Putamen (tissue), 1 donor: ENCODE data around the gene SAMM50.
"Not testable (repeated sequence)": the region's sequence is repeated elsewhere in the genome, so short reads cannot be mapped to it uniquely, and the experiment has no call there.

Experiments used
- DNase-seq: peaks from one replicate; pipeline ENCODE4 v3.0.0-alpha.2; 2016; ENCODE audit warnings: low spot score

Gene SAMM50

DNA sequence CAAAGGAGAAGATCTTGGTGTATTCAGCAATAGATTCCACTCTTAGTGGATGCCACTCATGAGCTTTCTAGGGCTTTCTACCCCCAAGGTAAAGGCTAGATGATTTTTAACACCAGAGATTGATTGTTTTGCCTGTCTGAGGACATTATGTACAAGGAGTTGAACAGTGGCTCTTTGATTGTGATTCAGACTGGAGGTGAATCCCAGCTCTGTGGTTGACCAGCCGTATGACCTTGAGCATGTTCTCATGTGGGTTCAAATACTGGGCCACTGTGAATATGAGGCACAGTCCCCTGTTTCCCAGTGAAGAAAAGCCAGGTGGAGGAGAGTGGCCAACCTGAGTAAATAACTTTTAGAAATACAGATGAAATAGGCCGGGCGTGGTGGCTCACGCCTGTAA, 44.9 kb downstream of the SAMM50 start:
- DNase-seq, result no peak

DNA sequence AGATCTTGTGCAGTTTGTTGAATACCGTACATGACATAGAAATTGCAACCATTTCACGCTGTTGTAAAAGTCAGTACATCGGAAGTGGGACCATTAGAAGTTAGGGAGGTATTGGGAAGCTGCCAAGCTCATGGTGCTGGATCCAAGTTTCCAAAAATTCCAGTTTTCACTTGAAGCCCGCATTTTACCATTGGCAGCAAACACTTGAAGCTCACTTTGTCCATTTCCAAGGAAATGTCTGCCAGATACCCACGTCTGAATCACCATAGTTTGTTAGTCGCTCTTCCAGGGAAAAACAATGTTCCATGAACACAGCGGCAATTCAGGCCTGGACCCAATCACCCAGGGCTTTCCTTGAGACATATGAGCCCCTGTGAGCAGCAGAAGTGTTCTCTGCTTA, 46.3 kb downstream of the SAMM50 start:
- DNase-seq, result no peak

DNA sequence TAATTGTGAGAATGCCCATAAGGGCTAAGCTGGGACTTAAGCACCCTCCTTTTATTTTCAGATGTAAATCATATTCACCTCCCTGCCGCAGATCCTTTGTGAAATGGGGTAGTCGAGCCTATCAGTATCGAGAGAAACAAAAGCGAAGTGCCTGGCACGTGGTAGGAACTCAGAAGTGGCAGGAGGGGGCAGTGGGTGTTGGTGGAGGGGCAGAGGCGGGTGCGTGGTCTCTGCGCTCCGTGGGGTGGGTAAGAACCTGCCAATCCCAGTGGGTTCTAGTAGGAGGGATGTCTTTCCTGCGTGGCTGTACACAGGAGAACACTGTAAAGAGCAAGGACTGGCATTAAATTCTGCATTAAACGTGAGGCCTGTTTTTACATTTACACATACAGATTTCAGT, 47.1 kb downstream of the SAMM50 start:
- no peak for DNase-seq

DNA sequence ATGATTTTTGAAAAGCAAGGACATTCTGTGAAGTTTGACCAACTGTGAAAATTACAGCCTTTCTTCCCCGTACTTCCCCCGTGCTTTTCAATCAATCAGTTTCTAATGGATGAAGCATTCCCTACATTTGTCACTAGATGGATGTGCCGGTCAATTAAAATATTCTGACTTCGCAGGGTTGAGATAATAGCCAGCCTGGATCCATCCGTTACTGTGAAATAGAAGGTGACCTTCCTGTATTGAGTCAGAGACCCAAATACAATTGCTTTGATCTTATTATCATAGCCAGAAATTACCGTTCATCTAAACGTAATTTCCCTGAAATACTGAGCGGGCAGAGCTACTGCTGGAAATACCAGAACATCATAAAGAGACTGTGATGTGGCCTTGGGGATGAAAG, 47.8 kb downstream of the SAMM50 start:
- no peak for DNase-seq

DNA sequence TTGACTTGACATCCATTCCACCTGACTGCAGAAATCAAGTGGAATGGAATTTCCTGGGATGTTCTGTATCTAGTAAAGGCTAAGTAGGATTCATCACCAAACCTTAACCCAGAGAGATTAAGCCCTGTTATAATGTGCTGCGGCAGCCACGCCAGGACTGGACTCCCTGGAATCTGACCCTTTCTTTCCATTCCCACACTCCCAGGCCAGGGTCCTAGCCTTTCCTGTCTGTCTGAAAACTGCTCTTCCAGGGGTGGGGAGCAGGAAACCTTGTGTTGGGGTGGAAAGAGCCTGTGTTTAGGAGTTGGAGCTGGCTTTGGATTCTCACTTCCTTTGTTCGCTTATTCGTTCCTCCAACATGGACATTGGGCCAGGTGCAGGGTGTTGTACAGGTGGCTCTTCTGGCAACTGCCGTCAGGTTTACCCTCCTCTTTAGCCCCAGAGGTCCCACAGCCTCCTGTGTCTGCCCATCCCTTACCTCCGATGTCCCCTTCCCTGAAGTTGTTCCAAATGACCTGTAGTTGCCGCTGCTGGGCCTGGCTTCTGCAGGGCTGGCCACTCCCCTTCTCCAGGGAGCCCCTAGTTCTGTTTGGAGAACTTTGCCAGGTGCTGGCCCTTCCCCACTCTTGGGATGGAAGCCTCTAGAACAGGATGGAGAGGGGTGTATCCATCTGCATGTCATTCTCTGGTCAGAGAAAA, 48.3 kb downstream of the SAMM50 start:
- DNase-seq, result no peak

DNA sequence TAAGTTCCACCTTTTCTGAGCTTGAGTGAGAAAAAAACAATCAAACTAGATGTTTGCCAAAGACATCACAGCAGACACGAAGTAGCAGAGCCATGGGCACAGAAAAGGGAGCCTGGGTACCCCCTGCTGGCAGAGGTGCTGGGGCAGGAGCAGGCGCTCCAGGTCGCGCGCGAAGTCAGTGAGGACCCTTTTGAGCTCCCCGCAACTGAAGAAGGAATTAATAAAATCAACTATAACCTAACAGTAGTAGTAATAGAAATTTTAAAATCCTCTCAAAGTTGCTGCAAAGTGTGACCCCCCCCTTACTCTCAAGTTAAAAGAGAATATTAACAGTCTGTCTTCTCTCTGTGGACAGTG, 48.8 kb downstream of the SAMM50 start:
- DNase-seq, result no peak

DNA sequence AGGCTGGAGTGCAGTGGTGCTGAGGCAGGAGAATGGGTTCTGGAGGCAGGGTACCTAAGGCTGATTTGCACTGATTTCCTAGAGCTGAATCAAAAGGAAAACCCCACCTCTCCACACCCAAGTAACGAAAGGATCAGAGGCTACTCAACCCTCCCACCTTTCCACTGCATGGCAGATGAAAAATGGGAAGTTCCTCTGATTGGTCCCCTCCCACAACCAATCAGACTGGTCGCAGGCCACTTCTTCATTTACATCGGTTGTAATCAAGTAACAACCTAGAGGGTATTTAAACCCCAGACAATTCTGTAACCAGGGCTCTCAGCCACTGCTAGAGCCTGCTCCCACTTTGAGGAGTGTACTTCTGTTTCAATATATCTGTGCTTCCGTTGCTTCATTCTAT, 50.3 kb downstream of the SAMM50 start:
- DNase-seq, result no peak

DNA sequence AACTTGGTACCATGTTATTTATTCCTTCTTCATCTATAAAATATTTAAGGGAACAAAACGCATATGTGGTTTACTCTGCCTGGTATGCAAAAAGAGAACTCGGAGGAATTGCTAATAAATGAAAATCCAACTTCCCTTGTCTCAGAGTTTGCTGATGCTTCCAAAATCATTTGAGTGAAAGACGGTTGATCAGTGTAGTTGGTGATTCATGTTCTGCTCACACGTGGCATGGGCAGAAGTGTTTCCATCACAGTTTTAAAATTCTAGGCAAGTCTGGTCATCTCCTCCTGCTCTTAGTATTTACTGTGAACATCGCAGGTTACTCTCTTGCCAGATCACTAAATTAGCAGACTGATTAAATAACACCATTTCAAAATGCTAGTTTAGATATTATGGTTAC, 56.9 kb downstream of the SAMM50 start:
- no peak for DNase-seq

DNA sequence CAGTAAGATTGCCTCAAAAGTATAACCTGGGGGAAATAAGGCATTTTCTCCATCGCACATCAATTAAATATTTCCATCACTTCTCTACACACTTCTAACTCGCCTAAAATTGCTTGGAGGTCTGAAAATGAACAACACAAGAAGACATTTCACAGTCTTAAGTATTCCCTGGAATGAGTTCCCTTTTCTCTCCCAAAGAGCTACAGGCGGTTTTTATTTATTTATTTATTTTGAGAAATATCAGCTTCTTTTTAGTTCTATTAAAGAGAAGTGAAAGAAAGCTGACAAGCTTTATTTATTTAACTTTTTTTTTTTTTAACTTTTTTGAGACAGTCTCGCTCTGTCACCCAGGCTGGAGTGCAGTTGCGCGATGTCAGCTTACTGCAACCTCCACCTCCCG, 57.3 kb downstream of the SAMM50 start:
- DNase-seq, result no peak

DNA sequence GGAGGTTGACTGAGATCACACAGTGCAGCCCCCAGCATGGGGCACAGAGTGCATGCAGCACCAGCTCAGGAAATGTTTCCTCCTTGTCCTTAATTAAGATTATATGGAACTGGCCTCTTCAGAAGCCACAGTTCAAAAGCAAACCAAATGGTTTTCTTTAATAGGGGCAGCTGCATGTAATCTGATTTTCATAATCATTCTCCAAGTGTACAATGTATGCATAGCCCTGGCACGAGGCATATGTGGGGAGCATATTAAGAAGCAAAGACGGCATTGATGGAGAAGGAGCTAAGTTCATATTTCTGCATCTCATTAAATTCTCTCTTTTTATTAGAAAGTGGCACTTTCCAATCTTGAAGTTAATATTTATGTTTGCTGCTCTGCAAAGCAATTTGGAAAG, 59.0 kb downstream of the SAMM50 start:
- no peak for DNase-seq

DNA sequence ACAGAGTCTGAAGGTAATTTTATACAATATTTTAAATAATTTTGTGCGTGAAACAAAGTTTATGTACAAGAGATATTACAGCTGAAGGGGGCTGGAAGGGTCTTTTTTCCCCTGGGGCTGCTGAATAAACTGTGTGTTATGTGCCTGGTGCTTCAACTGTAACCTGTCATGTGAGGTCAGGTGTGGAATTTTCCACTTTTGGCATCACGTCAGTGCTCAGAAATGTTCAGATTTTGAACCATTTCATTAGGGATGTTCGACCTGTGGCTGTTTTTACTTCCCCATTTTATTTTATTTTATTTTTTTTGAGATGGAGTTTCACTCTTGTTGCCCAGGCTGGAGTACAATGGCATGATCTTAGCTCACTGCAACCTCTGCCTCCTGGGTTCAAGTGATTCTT, 61.3 kb downstream of the SAMM50 start:
- DNase-seq, result not testable (repeated sequence)

DNA sequence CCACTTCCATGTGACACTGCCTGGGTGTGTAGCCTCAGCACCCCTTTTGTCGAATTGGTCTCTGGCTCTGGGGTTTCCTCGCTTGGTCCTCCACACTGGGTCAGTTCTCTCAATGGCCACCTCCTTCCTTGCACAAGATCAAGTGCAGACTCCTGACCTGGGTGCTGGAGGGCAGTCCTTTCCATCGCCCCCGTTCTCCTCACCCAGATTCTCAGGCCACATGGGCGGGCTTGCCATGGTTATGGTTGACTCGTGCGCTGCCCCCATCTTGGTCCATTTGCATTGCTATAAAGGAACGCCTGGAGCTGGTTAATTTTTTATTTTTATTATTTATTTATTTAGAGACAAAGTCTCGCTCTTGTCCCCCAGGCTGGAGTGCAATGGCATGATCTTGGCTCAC, 63.4 kb downstream of the SAMM50 start:
- DNase-seq, result no peak

DNA sequence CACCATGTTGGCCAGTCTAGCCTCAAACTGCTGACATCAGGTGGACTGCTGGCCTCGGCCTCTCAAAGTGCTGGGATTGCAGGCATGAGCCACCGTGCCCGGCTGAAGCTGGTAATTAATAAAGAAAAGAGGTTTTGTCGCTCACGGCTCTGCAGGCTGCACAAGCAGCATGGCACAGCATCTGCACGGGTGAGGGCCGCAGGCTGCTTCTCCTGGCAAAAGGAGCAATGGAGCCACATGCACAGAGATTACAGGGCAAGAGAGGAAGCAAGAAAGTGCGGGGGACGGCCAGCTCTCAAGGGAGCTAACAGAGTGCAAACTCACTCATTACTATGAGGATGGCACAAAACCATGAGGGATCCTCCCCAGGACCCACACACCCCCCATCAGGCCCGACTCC, 64.2 kb downstream of the SAMM50 start:
- DNase-seq, result no peak

DNA sequence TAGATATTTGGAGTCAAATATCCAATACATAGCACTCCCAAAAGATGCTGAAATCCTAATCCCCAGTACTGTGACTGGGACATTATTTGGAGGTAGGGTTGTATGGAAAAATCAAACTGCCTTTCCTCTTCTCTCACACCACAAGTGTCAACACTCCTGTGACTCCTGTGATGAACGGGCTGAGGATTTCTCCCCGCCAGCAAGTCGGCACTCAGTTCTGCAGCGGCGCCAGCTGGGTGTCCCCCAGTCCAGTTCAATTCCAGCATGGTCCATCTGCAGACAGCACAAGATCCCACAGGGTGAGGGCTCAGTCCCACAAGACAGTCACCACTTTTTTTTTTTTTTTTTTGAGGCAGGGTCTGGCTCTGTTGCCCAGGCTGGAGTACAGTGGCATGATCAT, 64.6 kb downstream of the SAMM50 start:
- DNase-seq, result no peak

DNA sequence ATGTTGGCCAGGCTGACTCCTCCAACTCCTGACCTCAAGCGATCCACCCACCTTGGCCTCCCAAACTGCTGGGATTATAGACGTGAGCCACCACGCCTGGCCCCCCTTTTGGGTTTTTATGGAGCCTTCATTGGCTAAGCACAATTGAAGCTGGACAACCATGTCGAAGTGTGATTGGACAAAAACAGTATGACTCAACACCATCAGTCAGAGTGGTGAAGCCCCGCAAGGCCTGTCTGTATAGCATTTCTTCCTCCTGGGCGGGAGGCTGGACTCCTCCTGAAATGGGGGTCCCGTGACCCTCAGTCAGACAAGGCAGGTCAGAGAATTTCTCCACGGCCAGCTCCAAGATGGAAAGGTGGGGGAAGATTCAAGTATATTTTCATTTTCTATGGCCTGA, 65.7 kb downstream of the SAMM50 start:
- DNase-seq, result no peak

DNA sequence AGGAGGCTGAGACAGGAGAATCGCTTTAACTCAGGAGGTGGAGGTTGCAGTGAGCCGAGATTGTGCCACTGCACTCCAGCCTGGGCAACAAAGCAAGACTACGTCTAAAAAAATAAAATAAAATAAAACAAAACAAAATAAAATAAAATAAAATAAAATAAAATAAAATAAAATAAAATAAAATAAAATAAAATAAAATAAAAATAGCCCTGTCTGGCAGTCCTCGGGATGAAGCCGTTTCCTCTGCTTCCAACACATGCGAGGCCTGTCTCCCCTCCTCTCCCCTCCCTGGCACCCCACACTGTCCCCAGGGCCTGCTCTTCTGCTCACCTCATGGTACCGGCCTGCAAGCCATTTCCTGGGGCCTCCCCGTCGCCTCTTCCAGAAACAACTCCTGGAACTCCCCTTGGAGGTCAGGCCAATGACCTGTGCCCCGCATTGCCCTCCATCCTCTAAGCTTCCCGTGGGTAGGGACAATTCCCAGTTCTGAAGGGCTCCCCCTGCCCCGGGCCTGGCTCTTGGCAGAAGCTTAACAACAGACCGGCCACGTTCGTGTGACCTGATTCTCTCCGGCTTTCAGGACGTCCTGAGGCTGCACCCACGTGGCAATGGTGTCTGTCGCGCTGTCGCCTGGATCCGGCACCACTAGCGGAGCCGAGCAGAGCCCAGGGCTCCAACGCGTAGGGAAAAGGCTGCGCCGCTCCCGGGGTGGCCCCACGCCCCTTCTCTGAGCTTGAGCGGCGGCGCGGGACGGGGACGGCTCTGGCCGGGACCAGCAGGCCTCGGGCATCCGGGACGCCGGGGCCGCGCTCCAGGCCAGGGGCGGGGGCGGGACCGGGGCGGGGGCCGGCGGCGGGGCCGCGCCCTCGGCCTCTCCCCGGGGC, 68.4 kb downstream of the SAMM50 start:
- no peak for DNase-seq

DNA sequence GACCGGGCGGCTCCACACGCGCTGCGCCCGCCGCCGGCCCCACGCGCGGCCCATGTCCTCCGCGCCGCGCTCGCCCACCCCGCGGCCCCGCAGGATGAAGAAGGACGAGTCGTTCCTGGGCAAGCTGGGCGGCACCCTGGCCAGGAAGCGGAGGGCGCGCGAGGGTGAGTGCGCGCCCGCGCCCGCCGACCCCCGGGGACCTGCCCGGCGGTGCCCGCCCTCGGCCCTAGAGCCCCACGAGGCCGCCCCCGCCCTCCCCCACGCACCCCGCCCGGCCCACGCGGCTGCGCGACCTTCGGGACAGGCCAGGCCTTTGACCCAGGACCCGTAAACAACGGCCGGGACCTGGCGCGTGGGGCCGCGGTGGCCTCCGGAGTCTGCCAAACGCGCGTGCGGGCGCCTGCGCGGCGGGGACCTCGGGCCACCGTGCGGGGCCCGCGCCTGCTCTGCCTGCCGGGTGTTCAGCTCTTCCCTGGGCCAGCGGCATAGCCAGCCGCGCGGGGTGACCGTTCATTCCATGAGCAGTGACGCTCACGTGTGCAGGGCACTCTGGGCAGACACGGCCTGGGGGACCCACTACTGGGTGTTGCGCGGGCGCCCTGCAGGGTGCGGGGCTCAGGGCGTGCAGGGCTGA, 69.2 kb downstream of the SAMM50 start, which contains the start of gene PARVB:
Gene PARVB, plus strand, starts transcription at position 15 of the 634 bp plus-strand sequence. Its CDS starts 38 bp downstream, at position 53.
- no peak for DNase-seq

DNA sequence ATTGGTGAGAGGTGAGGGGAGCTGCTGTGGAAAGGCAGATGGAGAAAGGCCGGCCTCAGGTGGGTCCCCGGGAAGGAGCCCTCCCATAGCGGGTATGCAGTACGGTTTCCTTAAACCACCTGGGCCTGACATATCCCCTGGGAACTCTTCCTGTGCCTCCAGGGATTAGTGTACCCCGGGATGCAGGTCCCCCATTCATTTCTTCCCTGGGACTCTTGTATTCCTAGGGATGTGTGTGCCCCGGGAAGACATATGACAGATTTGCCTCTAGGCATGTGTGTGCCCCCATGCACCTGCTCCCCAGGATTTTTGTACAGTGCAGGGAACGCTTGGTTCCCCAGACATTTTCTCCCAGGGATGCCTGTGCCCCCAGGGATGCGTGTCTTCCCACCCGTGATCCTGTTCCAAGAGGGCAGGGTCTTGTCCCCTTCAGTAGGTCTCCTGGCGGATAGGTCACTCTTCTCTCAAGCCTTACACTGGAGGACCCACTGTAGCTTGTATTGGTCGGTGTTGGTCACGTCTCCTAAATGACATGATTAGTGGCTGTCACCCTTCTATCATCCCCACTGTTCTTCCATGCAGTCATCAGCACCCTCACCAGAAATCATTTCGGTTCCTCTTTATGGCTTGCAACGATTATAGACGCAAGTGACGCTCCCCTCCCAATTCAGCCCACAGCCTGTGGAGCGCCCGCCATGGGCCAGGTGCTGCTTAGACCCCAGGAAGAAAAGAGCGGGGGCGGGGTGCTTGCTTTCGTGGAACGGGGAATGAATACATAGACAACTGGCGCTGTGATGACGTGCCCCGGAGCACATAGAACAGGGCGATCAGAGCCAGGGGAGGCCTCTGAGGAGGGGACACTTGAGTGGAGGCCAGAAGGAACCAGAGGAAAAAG, 70.2 kb downstream of the SAMM50 start:
- no peak for DNase-seq

DNA sequence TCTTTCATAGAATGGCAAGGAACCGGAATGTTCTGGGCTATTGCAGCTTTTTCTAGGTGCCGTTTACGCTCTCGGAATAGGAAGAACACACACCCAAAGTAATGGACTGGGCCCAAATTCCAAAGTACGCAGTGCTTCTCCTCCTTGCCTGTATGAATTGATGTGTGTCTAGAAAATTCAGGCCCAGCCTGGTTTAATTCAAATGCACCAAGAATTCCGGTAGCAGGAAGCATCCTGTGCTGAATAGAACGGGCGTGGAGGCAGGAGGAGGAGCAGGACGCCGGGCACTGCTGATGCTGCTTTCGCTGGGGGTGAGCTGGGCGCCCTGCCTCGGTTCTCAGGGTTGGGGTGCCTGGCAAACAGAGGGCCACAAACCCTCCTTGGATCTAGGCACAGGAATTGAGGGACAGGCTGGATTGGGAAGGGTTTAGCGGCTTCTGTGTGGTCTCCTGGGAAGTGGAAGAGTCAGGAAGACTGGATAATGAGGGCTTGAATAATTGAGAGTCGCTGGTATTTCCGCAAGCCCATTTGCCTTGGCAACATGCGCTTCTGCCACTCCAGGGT, 70.9 kb downstream of the SAMM50 start:
- no peak for DNase-seq

DNA sequence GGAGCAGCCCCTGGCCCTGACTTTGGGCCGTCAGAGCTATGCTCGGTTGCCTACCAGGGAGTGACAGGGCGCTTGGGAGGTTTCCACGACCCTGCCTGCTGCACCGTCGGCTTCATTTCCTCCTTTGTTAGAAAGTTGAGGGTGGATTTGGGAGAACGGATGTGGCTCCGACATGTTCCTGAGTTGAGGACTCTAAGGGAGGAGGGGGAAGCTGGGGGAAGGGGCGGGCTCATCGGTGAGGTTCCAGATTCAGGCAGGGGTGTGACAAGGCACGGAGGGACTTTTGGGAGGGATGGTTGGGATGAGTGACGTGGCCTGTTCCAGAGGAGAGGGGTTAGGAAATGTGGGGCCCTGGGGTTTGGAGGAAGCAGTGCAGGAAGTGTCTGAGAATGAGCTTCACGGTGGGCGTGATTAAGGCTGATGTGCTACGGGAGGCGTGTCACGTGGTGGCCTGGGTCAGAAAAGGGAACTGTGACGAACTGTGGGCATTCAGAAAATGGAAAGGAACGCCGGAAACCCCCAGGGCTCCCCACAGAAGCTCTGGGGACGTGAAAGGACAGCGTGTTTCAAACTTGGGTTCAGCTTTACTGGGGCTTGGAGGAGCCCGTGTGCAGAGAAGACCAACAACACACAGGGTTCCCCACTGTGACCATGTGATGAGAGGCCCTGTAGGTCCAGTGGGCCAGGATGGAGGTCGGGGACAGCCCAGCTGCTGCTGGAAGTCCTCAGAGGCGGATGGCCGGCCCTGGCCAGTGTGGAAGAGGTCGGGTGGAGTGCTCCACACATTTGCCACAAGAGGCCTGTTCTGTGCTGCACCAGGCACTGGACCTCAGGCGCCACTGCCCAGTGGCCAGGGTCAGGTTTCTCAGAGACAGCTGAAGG, 71.6 kb downstream of the SAMM50 start:
- DNase-seq, result peak; percentile 56

DNA sequence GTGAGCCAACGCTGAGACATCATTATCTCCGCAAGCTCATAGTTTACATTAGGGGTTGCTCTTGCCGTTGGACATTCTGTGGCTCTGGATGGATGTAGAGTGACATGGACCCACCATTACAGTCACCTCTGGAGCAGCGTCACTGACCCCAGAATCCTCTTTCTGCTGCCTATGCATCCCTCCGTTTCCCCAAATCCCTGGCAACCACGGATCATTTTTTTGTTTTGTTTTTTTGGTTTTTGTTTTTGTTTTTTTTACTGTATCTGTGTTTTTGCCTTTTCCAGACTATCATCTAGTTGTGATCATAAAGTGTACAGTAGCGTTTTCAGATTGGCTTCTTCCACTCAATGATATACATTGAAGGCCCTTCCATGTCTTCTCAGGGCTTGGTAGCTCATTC, 72.8 kb downstream of the SAMM50 start:
- no peak for DNase-seq
